HG02610 (cell line): ENCODE measurements around the gene FKBP5.

Experiments used
- ATAC-seq: cut with Tn5 transposase; IDR thresholded peaks from one replicate; pipeline ENCODE4 v1.9.1; 2021; ENCODE audit warnings: mild to moderate bottlenecking, moderate library complexity; ENCODE audit not compliant: unreplicated experiment

FKBP5 gene

GRCh38 chr6:35668096-35668495 lies 20.6 kb downstream of the FKBP5 start:
- no peak for ATAC-seq

GRCh38 chr6:35665573-35665972 lies 23.1 kb downstream of the FKBP5 start:
- no peak for ATAC-seq

- ATAC-seq: no peak
Observed at GRCh38 chr6:35664945-35665344, 23.8 kb downstream of the FKBP5 start.

GRCh38 chr6:35663447-35664235 lies 25.1 kb downstream of the FKBP5 start:
- no peak for ATAC-seq

- ATAC-seq: no peak
Observed at GRCh38 chr6:35662999-35663398, 25.7 kb downstream of the FKBP5 start.

- ATAC-seq: no peak
Observed at GRCh38 chr6:35654883-35655282, 33.8 kb downstream of the FKBP5 start.

GRCh38 chr6:35651244-35651643 lies 37.5 kb downstream of the FKBP5 start:
- ATAC-seq: no peak

GRCh38 chr6:35650015-35650414 lies 38.7 kb downstream of the FKBP5 start:
- no peak for ATAC-seq

- ATAC-seq: no peak
Observed at GRCh38 chr6:35648203-35648602, 40.5 kb downstream of the FKBP5 start.

GRCh38 chr6:35647400-35647799 lies 41.3 kb downstream of the FKBP5 start:
- ATAC-seq: no peak

- no peak for ATAC-seq
Observed at GRCh38 chr6:35643162-35643535, 45.6 kb downstream of the FKBP5 start.

GRCh38 chr6:35642471-35643161 lies 46.1 kb downstream of the FKBP5 start:
- ATAC-seq: no peak

- no peak for ATAC-seq
Observed at GRCh38 chr6:35640017-35640664, 48.6 kb downstream of the FKBP5 start.

- ATAC-seq: no peak
Observed at GRCh38 chr6:35638679-35639078, 50.0 kb downstream of the FKBP5 start.

- ATAC-seq: no peak
Observed at GRCh38 chr6:35637911-35638310, 50.8 kb downstream of the FKBP5 start.

- ATAC-seq: no peak
Observed at GRCh38 chr6:35635601-35636597, 52.8 kb downstream of the FKBP5 start.

GRCh38 chr6:35634316-35634715 lies 54.4 kb downstream of the FKBP5 start:
- ATAC-seq: no peak

- no peak for ATAC-seq
Observed at GRCh38 chr6:35633579-35634089, 55.1 kb downstream of the FKBP5 start.

- ATAC-seq: no peak
Observed at GRCh38 chr6:35629876-35630378, 58.8 kb downstream of the FKBP5 start.

GRCh38 chr6:35626401-35626800 lies 62.3 kb downstream of the FKBP5 start:
- ATAC-seq: no peak
